ENCODE data around the gene DUSP28. TPM values are rescaled to one million over a fixed set of nuclear protein-coding genes. Genes with fewer than 3 reads are reported as not detected.

Gene DUSP28
- total RNA-seq, 4 donors from 2014 or later = 3.0 to 5.3 (median 4.0) TPM

- Histone ChIP-seq H3K4me3 (no peak overlapping the region), H3K9me3 (no peaks in the 10 kb centered on the region), H3K27me3 (no peaks in the 10 kb centered on the region), H3K36me3 (peaks cover 0 to 28% of the 10 kb centered on the region in 2 donors), H3K4me1 (peaks cover 0 to 9% (median 0%) of the 10 kb centered on the region in 3 donors), H3K27ac (no peak overlapping the region)
- no peak for TF ChIP-seq POLR2A (IDR thresholded peaks at IDR 0.05)
- TF ChIP-seq EP300 (IDR thresholded peaks at IDR 0.05) = no peak
- no peak for TF ChIP-seq POLR2AphosphoS5 (IDR thresholded peaks at IDR 0.05)
- no peak for ATAC-seq
- 80 to 85% methylated on average over 5 of the region's 19 CpGs for WGBS, 2 donors (ENCODE audit: low coverage in 1 of 2)
Observed at GRCh38 chr2:240604939-240605716, 45.0 kb downstream of the DUSP28 start.

- TF ChIP-seq POLR2A (IDR thresholded peaks at IDR 0.05) (no peak), EP300 (IDR thresholded peaks at IDR 0.05) (no peak), CTCF (IDR thresholded peaks at IDR 0.05) (no peak), POLR2AphosphoS5 (IDR thresholded peaks at IDR 0.05) (no peak)
- H3K9me3 ChIP-seq = no peaks in the 10 kb centered on the region
- 68 to 100% methylated on average over 2 to 4 of the region's 12 CpGs for WGBS, 2 donors (ENCODE audit: low coverage in 1 of 2)
- no peak overlapping the region for H3K27ac ChIP-seq
- peaks cover 0 to 18% of the 10 kb centered on the region in 2 donors for H3K36me3 ChIP-seq
- peaks cover 0 to 9% (median 0%) of the 10 kb centered on the region in 3 donors for H3K4me1 ChIP-seq
- no peaks in the 10 kb centered on the region for H3K27me3 ChIP-seq
- ATAC-seq = no peak
- no peak overlapping the region for H3K4me3 ChIP-seq
Observed at GRCh38 chr2:240605867-240606743, 45.9 kb downstream of the DUSP28 start.

GRCh38 chr2:240611601-240612210, 51.5 kb downstream of the DUSP28 start:
- Histone ChIP-seq H3K9me3 (no peaks in the 10 kb centered on the region), H3K27me3 (no peaks in the 10 kb centered on the region), H3K36me3 (peaks cover 0 to 7% of the 10 kb centered on the region in 2 donors), H3K4me1 (no peaks in the 10 kb centered on the region), H3K4me3 (no peak overlapping the region), H3K27ac (no peak overlapping the region)
- 88 to 90% methylated on average over 3 to 7 of the region's 10 CpGs for WGBS, 2 donors (ENCODE audit: low coverage in 1 of 2)
- ATAC-seq = no peak
- TF ChIP-seq POLR2A (IDR thresholded peaks at IDR 0.05) (no peak), EP300 (IDR thresholded peaks at IDR 0.05) (no peak), CTCF (IDR thresholded peaks at IDR 0.05) (no peak), POLR2AphosphoS5 (IDR thresholded peaks at IDR 0.05) (no peak)

Other genes starting within 250 kb of the DUSP28 start
- 10 to 100 TPM; 22.5 to 73.9 (median 43.3) TPM for gene GPC1, start 124.7 kb upstream of the DUSP28 start, total RNA-seq
- gene ANKMY1, start 2.4 kb upstream of the DUSP28 start, total RNA-seq = 10 to 100 TPM in 1 of 4 donors, 1 to 10 TPM in 3; 7.0 to 12.0 (median 8.9) TPM
- 100 to 1,000 TPM in 1 of 4 donors, 10 to 100 TPM in 3; 49.1 to 127 (median 55.5) TPM for gene RNPEPL1, start 8.1 kb downstream of the DUSP28 start, total RNA-seq
- gene CAPN10, start 26.4 kb downstream of the DUSP28 start, total RNA-seq = 10 to 100 TPM; 19.2 to 34.7 (median 23.2) TPM
- gene GPR35, start 65.1 kb downstream of the DUSP28 start, total RNA-seq = 1 to 10 TPM in 3 of 4 donors, under 1 TPM in 1; 0.93 to 2.3 (median 1.9) TPM
- not detected for gene AQP12B, start 122.5 kb downstream of the DUSP28 start, total RNA-seq
- not detected for gene AQP12A, start 131.5 kb downstream of the DUSP28 start, total RNA-seq

Data from gastroesophageal sphincter (tissue), 4 donors.